Femur (tissue), 1 donor: ENCODE results near the gene PCGF5.
"Not testable (repeated sequence)": the region's sequence is repeated elsewhere in the genome, so short reads cannot be mapped to it uniquely, and the experiment has no call there.

Experiments
- DNase-seq: peaks from one replicate; pipeline ENCODE4 v3.0.0-alpha.2; 2017

The PCGF5 gene

DNA sequence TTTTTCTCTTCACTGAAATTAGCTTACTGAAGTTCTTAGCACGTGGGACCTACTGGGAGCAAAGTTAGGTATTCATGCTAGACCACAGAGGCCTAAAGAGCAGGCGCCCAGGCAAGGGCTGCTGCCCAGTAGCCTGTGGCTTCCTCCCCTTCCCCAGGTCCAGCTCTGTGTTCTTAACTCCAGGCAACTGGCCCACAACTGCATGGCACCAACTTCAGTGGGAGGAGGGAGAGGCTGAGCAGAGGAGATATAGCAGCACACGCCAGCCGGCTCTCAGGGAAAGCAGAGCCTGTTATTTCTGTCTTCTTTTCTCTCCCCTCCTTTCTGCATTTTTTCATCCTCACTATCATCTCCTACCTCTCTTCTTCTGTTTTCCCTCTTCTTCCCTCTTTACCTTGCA, 67.4 kb downstream of the PCGF5 start:
- no peak for DNase-seq

DNA sequence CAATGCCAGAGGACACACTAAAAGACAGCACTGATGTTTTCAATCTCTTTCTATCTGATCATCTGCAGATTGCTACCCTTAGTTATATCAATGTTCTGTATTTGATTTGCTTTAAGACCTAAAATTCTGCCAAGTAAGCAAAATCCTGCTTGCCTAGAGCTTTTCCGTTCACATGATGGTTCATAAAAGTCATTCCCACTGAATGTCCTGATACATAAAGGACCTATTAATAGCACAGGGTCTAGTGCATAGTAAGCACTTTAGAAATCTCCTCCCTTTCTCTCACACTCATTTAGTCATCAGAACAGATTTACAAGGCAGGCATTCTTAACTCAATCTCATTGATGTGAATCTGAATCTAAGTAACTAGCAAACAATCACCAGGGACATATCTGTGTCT, 68.8 kb downstream of the PCGF5 start:
- DNase-seq: no peak

DNA sequence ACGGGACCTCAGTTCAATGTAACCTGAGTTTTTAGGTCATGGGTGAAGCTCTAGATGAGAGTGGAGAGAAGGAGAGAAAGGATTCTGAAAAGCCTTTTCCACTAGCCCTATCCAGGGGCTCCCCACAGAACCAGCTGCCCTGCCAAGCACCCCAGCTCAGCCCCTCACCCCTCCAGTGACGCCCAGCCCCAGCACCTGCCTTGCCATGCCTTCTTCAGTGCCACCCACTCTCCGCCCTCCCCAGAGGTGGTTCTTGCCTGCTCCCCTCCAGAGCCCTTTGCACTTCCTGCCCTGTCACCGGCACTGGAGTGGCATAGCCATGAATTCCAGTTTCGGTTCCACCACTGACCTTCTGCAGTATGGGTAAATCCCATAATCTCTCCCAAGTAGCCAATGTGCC, 70.1 kb downstream of the PCGF5 start:
- DNase-seq: no peak

DNA sequence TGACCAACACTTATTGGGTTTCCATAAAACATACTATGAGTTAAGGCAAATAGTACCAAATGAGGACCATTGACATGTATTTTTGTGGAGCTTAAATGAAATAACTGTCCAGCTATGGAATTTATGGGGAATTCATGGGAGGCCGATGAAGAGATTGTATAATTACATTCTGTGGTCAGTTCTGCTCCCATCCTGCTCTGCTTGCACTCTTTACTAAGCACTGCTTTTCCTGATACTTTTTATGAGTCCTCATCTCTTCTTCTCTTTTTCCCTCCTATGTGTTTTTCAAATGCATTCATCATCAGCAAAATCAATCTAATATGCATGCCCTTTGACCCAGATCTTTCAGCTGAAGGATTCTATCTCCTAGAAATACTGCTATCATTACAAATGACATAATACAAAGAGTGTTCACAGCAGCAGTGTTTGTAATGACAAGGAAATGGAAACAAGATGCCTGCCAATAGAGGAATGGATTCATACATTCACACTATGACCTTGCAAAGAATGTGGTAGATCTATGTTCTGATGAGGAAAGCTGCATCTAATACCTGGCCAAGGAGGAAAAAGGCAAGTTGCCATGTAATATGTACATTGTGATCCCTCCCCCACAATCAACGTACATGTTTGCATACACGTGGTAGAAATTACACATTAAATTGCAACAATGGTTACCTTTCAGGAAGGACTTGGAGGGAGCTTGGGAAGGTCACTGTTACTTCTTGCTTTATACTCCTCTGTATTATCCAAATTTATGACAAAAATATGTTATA, 73.9 kb downstream of the PCGF5 start:
- DNase-seq: no peak

DNA sequence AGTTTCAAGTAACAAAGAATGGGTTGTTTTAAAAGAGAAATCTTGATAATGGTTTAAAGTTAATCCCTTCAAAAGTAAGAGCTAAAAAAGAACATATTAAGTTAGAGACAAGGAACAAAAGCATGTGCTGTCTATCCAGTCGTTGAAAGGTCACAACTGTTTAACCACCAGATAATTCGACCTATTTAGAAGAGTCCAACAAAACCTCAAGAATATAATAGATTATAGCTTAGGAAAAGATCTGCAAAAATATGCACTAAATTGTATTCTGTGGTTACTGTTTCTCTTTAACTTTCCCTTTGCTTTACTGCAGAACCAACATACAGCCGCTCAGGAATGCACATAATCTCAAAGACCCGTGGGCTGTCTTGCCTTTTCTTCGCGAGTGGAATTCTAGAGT, 74.9 kb downstream of the PCGF5 start:
- DNase-seq: no peak

DNA sequence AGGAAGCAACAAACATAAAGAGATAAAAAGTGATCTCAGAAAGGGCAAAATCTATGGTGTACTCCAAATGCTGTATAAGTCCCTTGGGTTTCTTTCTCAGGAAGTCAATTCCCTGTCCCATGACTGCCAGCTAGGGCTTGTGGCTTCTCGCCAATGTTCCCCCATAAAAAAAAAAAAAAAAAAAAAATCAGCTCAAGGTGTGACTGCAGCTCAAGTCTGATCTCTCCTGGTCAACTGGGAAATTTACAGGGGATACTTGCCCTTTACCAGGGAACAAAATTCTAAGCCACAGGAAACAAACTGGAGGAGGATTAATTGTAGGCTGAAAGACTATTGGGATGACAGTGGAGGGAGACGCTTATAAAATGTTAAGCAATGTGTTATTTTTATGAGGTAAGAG, 76.0 kb downstream of the PCGF5 start:
- DNase-seq: no peak

DNA sequence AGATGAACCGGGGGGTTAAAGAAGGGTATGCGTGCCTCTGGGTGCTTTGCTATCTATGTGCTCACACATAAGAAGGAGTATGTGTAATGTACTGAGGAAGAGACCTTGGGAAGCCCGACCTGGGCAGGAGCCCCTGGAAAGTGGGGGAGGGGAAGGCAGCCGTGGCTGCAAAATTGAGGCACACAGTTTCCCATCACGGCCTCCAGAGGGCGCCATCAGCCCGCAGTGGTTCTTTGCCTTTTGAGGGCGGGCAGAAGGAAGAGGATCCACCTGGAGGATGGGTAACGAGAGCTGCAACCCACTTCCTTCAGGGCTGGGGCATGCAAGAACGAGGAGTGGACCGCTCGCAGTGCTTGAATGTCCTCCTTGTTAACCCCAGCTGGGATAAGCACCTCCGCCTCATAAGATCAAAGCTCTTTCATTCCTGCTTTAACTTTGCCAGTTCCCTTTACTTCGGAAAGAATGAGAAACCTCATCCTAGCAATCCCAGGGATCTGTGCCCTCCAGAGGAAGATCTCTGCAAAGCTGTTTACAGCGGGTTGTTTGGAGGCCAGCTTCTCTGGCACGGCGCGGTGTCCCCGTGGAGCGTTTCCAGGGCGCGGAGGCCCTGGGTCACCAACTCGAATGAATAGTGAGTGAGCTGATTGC, 77.9 kb downstream of the PCGF5 start:
- peak; percentile 87 for DNase-seq

DNA sequence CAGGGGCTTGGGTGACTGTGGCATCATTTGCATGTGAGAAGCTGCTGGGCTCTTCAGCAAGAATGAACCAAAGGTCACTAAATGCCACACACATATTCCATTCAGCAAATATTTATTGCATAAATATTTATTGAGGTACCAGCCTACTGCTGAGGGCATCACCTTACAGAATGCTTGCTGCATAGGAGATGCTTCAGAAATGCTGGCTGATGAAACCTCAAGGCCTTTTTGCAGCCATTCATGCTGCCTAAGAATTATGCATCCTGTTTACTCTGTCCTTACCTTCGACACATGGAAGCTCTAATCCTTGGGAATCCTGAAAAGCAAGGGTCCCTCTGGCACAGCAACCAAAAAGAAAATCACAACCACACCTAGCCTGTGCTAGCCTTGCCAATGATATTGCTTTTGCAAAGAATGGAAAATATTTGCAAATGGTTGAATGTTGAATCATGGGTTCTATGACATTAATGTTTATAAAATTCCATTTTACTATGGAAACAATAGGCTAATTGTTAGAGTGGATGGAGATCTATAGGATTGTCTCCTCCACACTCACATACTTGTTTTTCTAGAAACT, 79.6 kb downstream of the PCGF5 start:
- DNase-seq: no peak

DNA sequence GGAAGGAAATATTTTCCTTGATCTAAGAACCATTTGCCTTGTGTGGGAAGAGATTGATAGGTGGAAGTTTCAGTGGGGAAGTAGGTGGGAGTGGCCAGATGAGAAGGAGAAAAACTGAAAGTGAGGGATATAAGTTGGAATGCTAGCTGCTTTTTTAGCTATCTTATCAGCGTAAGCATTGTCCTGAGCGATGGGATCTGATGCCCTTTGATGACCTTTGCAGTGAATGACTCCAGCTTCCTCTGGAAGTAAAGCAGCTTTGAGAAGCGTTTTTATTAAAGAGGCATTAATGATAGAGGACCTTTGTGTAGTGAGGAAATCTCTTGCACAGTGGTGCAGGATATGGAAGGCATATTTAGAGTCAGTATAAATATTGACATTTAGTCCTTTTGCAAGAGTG, 82.5 kb downstream of the PCGF5 start:
- DNase-seq: not testable (repeated sequence)

DNA sequence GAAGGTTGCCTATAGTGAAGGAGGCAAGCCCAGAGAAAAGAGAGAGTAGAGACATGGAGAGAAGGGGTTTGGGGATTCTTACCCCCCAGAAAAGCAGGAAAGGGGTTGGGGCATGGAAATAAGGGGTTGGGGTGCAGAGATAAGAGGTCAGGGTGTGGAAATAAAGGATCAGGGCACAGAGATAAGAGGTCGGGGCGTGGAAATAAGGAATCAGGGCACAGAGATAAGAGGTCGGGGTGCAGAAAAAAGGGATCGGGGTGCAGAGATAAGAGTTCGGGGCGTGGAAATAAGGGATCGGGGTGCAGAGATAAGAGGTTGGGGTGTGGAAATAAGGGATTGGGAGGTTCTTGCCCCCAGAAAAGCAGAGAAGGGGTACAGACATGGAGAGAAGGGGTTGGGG, 85.5 kb downstream of the PCGF5 start:
- DNase-seq: not testable (repeated sequence)

DNA sequence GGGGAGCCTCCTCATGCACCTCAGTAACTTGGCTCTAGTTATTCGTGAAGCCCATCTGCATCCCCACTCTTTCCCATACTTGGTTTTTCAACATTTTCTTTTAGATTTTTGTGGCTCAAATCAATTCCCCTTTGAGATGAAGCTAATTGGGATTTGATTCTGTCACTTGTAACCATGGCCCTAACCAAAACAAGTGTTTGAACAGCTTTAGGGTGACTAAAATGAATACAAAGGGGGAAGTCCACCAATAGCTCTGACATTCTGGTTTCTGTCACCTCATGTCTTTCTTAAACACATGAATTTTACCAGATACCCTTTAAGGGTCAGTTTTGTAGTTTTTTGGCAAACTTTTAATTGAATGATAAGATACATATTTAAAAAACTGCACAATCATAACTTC, 87.0 kb downstream of the PCGF5 start:
- DNase-seq: no peak

DNA sequence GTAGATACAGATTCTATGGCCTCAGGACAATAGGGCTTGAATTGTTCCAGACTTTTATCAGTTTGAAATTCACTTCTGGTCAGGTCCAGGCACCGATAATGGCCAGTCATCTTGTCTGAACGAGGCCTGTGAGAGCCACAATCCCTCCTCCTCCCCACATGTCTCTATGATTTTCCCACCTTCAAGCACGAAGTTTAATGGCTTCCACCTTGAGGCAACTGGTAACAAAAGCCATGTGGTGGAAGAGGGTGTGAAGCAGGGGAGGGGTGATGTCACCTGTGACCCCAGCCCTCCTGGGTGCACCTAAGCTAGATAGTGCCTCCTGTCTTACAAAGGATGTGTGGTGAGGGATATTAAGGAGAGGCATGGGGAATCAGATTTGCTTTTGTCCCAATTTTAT, 89.2 kb downstream of the PCGF5 start:
- no peak for DNase-seq

DNA sequence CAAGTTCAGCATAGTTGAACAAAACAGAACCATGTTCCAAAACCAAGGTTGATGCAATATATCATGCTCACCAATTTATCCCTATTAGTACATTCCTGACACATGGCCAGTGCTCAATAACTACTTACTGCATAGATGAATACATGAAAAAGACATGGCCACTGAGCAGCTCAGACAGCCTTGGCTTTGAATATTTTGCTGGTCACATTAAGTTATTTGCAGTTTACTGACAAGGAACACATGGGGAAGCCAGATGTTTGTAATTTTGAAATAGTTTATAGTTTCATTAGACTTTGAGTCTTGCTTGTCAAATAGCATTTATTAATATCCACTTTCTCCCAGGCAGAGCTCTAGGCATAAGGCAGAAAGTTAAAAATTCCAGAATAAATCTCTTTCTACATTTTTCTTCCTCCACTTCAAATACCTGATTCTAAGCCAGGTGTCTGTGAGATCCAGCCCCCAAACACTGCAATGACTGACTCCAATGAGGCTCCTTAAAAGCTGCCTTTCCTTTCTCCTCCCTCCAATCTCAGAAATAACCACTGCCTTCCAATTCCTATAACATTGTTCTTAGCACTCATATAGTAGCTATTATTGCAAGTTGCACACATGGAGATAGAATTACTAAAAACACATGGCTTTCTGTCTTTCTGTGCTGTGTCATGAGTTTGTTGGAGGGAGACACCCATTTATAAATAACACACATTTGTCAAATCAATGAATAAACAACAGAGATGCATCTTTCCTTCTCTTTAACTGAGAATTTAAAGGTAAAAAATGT, 91.3 kb downstream of the PCGF5 start:
- DNase-seq: no peak

DNA sequence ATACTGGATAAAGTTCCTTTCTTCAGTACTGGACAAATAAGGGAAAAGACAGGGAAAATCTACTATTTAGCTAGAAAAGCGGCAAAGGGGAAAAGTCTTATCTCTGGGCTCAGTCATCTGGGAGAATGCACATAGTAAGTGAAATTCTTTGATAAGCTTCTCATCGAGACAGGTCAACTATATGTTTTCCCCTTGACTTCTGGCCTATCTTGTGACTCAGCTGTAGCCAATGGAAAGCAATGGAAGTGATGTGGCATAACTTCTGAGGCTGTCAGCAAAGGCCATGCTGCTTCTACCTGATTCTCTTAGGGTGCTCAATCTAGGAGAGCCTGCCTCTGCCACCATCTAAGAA, 91.9 kb downstream of the PCGF5 start:
- DNase-seq: no peak

DNA sequence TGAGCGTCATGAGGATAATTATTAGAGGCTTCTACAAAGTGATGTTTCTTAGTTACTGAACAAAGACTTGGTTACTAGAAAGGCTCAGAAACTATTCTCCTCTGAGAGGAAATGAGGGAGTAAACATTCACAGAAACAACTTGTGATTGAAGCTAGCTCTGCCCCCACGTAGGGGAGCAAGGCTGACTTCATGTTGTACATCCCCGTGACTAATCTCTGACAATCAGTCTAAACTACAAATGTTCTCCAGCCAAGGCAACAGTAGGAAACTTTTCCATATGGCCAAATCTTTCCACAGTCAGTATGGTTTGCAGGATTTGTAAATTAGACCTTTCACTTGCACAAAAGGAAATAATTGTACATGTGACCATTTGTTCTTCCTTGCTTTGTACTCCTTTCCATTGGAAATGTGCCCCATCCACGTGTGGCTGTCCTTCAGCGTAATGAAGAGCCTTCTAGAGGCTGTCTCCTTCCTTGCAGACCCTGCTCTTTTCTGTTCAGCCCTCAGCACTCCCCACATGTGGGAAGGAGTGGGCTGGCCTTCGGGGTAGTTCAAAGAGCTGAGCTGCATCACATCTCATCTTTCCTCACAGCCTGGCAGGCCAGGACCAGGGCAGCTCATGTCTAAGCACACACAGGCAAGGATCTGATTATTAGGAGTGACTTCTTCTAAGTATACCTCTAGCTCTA, 93.5 kb downstream of the PCGF5 start:
- no peak for DNase-seq

DNA sequence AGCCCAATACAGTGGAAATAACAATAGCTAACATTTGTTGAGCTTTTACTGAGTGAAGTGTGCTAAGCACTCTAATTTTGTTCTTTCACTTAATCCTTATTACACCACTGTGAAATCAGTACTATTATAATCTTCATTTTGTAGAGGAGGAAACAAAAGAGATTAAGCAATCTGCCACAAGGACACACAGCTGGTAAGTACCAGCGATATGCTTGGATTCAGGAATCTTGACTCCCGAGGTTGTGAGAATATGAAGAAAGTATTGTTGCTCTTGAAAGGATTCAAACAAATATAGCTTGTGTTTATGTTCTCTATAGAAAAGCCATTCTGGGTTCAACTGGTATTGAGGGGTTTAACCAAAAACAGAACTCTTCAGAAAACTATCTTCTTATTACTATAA, 96.0 kb downstream of the PCGF5 start:
- no peak for DNase-seq

DNA sequence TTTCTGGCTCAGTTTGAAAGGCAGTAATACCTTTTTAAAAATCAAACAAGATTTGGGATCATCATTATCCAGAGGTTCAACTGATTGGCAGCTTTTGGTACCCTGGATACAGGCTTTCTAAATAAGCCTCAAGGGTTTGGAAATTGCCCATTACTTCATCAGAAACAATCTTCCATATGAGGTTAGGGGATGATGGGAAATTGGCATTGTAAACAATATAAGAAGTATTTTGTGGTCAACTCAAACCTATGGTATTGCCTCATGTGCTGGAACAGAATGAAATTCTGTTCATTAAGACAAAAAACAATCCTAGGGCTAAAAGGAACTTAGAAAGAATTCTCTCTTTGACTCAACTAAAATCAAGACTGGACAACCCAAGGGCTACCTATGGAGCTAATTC, 97.1 kb downstream of the PCGF5 start:
- no peak for DNase-seq

DNA sequence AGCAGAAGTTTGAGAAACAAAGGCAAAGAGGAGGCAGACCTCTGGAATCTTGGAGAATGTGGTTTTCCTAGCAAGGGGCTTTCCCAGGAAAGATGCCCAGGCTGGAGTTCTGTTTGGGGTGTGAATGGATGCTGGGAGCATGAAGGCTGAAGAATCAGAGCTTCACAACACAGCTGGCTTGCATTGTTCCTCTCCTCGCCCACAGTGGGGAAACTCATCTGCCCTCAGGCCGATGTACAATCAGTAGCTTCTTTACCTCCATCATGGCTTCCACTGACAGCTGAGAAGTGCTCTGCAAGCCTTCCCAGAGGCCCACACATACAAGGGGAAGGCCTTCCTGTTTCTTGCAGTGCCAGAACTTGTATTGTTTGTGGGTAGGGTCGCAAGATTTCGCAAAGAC, 98.9 kb downstream of the PCGF5 start:
- DNase-seq: no peak

DNA sequence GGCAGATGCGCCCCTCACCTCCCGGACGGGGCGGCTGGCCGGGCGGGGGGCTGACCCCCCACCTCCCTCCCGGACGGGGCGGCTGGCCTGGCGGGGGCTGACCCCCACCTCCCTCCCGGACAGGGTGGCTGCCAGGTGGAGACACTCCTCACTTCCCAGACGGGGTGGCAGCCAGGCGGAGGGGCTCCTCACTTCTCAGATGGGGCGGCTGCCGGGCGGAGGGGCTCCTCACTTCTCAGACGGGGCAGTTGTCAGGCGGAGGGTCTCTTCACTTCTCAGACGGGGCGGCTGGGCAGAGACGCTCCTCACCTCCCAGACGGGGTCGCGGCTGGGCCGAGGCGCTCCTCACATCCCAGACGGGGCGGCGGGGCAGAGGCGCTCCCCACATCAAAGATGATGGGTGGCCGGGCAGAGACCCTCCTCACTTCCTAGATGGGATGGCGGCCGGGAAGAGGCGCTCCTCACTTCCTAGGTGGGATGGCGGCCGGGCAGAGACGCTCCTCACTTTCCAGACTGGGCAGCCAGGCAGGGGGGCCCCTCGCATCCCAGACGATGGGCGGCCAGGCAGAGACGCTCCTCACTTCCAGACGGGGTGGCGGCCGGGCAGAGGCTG, 102.9 kb downstream of the PCGF5 start:
- not testable (repeated sequence) for DNase-seq

DNA sequence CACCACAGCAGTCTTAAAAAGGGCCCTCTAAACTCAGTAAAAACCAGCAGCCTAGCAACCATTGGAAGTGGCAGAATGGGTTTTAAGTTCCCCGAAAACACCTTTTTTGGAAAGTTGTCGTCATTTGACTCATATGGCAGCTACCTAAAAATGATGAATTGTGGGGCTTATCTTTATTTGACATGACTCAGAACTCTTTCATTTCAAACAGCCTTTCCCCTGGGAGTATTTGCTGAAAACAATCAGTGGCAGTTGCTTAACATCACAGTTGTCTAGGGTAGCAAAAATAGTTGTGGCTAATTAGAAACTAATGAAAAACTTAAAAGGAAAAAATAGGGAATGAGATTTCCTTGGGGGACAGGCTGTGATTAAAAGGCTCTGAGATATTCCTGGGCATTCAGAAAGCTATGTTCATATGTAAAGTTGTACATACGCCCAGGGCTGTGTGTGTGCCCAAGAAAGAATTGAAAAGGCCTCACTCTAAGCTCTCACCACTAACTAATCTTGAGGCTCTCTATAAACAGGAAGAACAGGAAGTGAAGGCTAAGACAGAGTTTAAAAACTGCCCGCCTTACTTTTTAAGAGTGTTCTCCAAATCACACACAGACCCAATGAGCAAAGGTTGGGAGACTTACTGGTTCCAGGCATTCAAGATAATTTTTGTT, 108.0 kb downstream of the PCGF5 start:
- DNase-seq: no peak
